HG02798 (cell line): ENCODE measurements around the gene ISM1.

Experiments used
- ATAC-seq: cut with Tn5 transposase; IDR thresholded peaks from one replicate; pipeline ENCODE4 v1.9.1; 2021; ENCODE audit warnings: mild to moderate bottlenecking; ENCODE audit not compliant: unreplicated experiment, poor library complexity

ISM1 gene

DNA sequence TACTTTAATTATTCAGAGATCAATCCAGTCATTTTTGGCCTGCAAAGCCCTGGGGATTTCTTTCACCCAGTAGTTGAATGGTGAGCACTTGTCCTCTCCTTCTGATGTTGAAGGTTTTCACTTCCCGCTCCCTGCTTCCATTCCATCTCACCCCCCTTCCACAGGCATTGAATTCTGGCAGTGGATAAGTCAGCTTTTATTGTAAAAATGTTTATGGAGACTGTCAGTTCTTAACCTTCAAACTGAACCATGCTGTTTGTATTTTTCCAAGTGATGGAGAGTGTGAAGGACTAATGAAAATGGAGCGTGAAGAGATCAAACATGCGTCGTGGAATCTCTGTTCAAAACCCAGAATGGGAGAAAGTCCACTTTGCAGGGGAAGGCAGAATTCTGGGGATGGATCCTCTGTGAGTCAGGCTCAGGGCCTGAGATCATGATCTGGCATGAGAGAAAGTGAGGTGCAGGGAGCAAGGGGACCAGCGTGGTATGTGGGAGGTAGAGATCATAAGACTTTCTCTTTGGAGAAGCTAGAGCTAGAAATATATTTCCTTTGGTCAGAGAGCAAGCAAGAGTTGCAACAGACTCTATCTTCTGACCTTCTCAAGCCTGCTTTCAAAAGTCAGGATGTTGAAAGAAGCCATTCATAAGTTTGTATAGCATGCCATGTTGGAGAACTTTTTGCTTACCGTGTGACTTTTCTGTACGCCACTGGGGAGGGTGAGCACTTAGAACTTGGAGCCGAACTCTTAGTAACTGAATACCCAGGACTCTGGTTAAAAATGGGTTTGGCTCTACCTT, 30.2 kb downstream of the ISM1 start:
- ATAC-seq = no peak

DNA sequence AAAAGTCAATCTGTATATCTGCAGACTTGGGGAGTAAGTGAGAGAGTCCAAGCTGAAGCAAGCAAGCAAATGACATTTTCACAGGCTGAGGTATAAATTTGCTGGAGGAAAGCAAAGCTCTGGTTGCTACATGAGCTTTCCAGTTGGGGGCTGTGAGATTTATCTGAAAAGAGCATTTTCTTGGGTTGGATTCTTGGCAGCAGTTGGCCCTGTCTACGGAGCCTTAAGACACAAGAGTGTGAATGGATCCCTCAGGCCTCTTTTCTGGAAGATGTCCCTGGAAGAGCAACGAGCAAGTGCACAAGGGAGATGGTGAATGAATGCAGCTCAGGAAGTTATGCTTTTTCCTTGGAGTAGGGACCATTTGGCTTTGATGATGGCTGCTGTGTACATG, 30.8 kb downstream of the ISM1 start:
- no peak for ATAC-seq

DNA sequence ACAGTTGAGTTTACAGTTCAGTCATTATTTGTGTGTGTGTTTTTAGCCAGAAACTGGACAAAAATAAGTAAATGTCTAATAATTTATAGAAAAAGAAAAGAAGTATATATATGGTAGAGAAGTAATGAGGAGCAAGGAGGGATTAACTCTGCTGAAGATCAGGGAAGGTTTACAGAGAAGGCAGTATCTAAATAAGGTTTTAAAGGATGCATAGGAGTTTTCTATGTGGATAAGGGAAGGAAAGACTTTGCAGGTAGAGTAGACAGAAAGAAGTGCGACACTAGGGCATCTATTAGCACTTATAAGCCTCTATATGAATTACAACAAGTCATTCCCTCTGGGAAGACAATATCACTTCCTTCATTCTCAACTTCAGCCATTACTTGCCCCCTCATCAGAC, 34.3 kb downstream of the ISM1 start:
- no peak for ATAC-seq

DNA sequence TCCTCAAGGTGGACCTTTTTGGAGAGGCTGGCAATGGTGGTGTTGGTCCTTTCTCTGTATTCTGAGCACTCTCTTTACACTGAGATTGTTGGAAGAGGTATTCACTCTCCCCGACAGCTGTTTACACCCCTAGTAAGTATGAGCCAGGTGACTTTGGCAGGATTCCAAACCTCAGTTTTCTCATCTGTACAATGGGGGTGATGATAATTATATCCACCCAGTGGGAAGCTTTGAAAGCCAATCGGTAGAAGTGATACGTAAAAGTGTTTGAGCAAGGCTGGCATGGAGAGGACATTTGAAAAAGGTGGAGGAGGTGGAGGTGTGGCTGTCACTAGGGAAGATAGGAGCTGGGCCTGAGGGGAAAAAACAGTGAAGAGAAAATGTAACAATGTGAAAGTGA, 35.5 kb downstream of the ISM1 start:
- ATAC-seq = no peak

DNA sequence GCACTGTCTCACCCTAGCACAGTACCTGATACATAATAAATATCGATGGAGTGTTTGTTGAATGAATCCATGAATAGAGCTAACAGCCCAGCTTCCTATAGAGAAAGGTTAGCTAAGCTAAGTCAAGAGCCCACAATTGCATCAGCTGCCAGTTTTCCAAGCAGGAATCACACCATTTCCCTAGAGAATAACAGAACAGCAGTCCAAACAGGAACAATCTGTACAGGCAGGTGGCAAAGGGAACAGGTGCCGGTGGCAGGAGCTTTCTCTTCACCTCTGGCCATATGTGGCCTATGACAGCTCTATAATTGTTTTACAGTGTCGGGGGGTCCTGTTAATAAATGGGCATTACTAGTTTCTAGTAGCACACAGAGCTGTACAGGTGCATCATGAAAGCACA, 38.8 kb downstream of the ISM1 start:
- ATAC-seq = no peak

DNA sequence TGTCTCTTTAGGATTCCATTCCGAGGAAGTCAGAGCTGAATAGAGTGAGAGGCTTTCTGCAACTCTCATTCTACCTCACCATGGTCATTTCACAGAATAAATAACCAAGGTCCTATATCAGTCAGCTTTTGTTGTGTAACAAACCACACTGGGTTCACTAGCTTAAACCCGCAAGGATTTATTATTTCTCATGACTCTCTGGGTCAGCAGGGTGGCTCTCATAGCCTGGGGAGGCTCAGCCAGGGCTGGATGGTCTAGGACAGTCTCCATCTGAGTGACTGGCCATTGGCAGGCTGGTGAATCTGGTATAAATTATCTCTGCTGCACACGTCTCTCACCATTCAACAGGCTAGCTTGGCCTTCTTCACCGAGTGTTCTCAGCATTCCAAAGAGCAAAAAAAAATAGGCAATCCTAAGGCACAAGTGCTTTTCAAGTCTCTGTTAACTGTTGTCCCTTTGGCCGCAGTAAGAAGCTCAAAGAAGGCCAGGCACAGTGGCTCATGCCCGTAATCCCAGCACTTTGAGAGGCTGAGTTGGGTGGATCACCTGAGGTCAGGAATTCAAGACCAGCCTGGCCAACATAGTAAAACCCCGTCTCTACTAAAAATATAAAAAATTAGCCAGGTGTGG, 39.7 kb downstream of the ISM1 start:
- ATAC-seq = no peak

DNA sequence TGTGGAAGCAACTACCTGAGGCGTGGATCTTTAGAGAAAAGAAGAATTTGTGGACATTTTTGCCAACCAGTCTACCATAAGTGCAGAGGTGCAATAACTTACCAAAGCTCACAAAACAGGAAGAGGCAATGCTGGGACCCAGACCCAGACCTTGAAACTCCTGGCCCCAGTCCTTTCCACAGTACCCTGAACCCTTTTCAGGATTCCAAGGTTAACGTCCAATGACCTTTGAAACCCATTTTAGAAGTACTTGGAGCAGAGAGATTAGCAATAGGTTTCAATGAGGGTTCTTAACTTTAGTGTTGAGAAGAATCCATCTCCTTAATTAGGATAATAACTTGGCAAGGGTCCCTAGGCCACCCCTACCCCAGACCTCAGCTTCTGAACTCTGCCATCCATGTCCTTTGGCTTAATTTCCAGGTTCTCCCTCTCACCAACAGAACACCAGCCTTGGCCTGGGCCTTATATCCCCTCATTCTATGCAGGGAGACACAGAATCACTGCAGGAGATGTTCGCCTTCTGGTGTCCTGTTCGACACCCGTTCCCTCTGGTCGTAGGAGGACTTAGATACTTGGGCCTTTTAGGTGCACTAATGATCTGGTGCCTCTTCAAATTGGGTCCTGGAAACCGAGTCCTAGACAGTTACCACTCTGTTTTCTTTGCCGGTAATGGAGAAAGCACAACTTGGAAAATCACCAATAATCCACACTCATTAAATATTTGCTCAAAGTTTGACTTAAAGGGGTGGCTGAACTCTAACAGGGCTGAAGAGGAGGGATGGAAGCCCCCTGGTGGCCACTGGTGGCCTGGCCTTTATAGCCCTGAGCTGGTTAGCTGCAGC, 40.6 kb downstream of the ISM1 start:
- ATAC-seq = peak; percentile 68

DNA sequence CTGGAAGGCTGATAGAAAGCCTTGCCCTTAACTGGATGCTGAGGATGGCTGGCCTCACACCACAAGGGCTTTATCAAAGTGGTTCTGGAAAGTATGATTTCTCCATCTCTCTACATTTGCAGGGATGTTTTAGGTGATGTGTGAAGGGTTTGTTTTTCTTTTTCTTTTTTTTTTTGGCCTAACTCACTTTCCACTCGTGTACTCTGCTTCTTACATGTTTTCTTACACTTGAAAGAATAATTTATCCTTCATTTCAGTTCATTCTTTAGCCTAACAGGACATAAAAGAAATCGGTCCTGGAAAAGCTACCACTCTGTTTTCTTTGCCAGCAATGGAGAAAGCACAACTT, 41.2 kb downstream of the ISM1 start:
- ATAC-seq = no peak

DNA sequence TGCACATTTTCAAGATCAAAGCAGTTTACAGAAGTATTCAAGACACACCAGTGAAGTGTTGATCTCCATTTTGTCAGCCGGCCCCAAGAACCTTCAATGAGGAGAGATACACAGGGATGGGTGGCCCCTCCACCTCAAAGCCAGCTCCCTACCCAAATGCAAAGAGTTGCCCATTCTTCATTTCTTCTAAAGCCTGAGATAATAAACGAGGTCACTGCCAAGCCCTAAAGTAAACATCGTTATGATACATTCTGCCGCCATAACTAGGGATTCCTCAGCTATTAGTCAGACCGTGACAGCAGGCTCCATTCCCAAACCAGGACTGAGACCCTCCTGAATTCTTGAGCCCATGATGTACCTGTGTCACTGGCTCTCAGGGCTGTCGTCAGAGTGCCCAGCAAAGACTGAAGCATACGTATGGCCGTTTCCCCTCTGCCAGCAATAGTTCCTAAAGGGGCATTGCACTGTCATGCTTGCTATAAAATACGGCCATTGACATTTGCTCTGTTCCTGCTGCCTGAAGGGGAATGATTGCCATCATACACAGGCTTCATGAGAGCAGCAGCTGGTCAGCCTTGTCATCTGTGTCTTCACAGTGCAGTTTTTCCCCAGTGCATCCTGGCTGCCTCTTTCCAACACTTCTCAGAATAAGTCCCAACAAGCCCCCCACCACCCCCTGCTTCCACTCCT, 41.7 kb downstream of the ISM1 start:
- ATAC-seq = no peak

DNA sequence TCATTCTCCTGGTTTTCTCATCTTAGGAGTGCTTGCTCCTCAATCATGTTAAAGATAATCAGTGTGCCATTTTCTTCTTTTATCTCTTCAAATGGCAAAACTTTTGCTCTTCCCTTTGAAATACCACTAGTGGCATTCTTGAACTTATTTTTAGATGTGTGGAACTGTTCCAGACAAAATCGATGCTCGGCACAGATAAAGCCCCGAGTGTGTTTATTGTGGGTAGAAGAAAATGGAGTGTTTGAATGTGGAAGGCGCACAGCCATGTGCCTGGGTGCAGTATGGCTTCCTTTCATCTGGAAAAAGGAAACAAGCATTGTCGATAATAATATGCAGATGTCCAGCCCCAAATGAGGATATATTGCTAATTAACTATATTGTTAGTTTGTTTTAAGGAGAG, 42.4 kb downstream of the ISM1 start:
- no peak for ATAC-seq

DNA sequence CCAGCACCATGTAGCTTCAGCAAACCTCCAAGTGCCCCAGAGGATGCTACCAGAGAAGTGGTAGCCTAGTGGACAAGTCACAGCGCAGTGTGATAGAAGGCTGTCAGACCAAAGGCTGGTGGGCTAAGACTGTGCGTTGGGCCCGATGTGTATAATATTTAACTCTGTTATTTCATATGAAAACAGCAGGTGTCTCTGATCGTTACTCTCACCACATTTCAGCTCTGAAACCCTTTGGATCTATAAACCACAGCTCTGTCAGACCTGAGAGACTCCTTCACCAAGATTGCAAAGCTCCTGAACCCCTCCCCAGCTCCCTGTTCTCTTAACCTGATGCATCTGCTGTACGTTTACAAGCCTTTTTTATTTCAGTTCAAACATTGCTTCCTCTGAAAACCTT, 43.8 kb downstream of the ISM1 start:
- ATAC-seq = peak; percentile 43

DNA sequence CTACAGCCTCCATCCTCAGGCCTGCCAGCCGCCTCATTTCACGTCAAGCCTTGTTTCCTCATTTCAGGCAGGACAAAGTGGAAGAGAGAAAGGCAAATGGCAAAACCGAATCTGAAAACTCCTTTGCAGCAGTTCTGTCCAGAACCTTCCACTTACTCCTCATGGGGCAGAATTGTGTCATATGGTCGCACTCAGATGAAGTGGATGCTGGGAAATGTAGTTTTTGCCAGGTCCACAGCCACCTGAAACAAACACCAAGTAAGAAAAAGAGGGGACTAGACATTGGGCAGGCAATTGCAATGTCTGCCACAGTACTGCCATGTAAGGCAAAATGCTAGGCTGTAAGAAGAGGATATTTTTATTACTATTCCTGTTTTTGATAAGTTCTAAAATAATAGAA, 44.9 kb downstream of the ISM1 start:
- peak; percentile 49 for ATAC-seq

DNA sequence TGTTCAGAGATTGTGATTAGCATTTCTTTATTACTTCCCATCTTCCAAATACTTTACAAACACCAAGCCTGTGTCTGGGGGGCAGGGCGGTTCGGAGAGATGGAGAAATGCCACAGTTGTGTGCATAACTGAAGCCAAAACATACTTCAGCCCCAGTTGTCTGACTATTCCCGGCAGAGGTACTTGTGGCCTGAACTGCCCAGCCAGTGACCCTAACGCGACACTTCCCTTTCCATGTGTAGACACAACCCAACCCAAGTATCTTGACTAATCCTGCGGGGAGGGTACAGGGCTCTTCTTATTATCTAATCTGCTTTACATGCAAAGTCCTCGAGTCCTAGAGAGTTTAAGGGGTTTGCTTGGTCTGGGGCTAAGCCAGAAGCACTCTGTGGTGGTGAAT, 46.2 kb downstream of the ISM1 start:
- no peak for ATAC-seq

DNA sequence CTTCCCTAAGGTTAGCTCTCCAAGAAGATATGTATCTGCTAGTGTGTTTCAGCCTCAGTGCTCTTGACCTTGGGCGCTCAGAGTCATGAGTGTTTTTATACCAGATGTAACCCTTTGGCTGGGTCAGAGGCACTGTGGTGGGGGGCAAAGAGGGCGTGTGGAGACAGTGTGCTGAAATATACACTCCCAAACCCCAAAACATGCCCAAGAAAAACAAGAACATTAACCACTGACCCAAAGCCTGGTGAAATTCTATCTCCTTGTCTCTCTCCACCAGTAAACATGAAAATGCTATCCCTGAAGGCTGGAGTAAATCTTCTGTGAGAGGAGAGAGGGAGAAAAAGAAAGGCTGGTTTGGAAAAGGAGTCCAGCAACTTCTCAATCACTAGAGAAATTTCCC, 47.9 kb downstream of the ISM1 start:
- no peak for ATAC-seq

DNA sequence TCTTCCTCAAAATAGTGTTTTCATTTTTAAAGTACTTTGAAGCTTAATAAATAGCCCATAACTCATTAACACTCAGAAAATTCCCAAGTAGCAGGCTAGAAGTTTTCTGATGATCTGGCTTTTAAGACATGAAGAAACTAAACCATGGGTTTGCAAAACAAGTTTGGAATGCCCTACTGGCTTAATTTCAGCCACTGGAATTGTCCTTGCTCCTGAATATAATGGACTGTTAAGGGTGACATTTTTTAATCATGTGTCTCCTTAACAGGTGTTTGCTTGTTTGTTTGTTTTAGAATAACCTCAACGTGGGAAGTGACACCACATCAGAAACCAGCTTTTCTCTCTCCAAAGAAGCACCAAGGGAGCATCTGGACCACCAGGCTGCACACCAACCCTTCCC, 49.1 kb downstream of the ISM1 start:
- ATAC-seq = no peak

DNA sequence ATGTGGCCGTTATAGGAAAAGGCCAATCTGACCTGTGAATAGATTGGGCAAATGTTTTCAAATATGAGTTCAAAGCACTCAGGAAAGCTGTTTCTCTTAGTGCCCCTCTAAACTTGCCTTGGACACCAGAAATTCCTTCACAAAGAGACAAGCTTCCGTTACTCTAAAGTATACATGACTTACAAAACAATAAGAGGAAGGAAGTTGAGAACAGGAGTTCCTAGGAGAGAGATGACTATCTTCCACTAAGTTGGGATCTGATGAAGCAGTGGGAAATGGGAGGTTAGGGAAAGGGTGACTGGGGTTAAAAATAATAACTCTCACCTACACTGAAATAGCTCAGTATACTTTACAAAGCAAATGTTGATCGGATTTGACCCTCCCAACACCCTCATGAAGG, 50.0 kb downstream of the ISM1 start:
- no peak for ATAC-seq

DNA sequence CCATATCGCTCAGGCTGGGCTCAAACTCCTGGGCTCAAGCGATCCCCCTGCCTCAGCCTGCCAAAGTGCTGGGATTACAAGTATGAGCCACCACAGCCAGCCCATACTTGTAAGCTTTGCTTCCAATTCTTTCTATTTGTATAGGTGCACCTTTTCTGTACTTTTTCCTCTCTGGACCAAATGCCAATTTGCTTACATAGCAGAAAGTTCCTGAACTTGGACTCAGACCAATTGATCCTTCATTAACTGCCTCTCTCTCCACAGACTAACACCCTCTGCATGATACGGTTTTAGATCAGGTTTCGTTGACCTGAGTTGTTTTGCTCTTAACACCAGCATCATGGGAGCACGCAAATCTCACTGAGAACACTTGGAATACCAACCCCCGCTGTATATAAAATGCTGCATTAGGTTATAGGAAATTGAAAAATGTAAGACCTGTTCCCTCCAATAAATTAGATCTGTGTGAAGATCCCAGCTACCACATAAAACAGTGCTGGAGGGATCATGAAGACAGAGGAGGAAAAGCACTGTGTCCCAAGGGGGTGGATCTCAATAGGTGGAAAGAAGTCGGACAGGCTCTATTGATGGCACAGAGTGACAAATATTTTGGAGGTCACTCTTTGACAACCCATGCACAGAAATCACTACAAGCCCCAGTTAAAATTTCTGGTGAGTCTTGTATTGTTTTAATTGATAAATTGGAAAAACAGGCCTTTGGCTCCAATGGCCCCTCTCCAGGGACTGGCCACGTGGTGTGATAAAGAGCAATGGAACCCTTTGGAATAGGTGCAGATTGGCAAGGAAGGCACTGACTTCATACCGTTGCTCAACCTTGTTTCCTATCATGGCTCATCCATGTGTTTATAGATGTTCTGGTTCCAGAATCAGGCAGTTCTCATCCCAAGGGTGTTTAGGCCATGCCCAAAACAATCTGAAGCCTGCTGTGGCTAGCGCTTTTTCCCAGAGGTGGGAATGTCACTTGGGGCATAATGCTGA, 51.2 kb downstream of the ISM1 start:
- ATAC-seq = no peak

DNA sequence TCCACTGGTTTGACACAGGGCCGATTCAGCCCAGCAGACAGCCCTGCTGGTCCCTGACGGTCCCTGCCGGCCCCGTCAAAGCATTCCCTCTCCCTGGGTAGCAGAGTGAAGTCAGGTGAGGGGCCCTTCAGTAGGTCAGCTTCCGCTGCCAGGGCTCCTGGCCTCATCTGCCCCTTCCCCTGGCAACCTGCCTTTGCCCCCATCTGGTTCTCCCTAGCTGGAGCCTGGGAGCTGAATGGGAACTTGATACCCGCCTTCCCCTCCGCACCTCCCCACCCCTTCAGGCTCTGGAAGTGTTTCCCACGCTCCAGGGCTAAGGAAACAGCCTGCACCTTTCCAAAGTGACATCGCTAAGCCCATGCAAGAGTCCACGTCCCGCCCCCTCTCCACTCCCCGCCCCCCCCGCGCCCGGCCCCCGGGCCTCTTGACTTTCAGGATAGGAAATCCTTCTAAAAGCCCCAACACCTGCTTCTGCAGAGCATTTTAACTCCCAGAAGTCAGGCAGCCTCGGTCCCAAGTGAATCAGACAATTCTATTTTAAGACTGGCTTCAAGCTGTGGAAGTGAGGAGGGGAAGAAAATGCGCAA, 53.3 kb downstream of the ISM1 start:
- no peak for ATAC-seq

DNA sequence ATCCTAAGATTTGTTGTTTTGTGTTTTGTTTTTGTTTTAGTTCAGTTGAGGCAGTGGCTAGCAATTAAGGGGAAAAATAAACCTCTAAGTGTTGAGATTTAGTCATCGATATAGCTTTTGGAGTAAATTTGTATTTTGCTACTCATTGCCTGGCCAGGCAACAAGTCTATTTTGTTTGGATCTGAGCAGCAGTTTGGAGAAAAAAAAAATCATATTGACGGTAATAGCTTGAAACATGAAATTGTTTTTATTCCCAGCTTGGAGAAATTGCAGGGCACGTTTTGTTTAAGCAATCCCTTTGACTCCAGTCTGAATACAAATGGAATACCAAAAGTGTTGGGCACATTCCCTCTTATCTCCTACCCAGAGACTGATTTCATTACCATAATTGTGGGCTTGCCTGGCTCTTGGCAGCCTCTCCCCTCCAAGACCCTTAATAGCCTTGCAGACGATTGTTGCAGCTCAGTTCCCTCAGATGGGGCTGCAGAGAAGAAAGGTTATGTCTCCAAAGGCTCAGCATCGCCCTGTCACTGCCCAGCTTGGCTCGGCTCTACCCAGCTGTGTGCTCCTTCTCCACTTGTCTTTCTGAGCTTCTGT, 56.0 kb downstream of the ISM1 start:
- no peak for ATAC-seq
